Effector memory CD4-positive, alpha-beta T cell (primary cell): ENCODE results near the gene NDUFAF8.

Experiments
- DNase-seq, 3 donors: peaks; one replicate each; pipeline ENCODE4 v3.0.0-alpha.2; 2020
- H3K27ac ChIP-seq: 2 replicates; pipeline ENCODE4 v1.7.0; 2013; ENCODE audit warnings: mild to moderate bottlenecking, low read length, moderate library complexity; ENCODE audit not compliant: insufficient read depth, poor library complexity, severe bottlenecking
- H3K27me3 ChIP-seq: replicated peaks from 2 replicates; pipeline ENCODE4 v1.7.0; 2013; ENCODE audit warnings: mild to moderate bottlenecking, low read length; ENCODE audit not compliant: insufficient read depth, control insufficient read depth, poor library complexity, severe bottlenecking
- H3K36me3 ChIP-seq: 2 replicates; pipeline ENCODE4 v1.7.0; 2013; ENCODE audit warnings: mild to moderate bottlenecking, low read length, moderate library complexity; ENCODE audit not compliant: control insufficient read depth, insufficient read depth
- H3K4me1 ChIP-seq: 2 replicates; pipeline ENCODE4 v1.7.0; 2013; ENCODE audit warnings: low read length, mild to moderate bottlenecking; ENCODE audit not compliant: control insufficient read depth, insufficient read depth, poor library complexity, severe bottlenecking
- H3K4me3 ChIP-seq: 2 replicates; pipeline ENCODE4 v1.7.0; 2013; ENCODE audit warnings: low read length, low read depth, mild to moderate bottlenecking; ENCODE audit not compliant: insufficient read depth, poor library complexity, severe bottlenecking
- H3K9me3 ChIP-seq: 2 replicates; pipeline ENCODE4 v1.7.0; 2013; ENCODE audit warnings: mild to moderate bottlenecking, low read length, moderate library complexity; ENCODE audit not compliant: control insufficient read depth

The NDUFAF8 gene

DNA sequence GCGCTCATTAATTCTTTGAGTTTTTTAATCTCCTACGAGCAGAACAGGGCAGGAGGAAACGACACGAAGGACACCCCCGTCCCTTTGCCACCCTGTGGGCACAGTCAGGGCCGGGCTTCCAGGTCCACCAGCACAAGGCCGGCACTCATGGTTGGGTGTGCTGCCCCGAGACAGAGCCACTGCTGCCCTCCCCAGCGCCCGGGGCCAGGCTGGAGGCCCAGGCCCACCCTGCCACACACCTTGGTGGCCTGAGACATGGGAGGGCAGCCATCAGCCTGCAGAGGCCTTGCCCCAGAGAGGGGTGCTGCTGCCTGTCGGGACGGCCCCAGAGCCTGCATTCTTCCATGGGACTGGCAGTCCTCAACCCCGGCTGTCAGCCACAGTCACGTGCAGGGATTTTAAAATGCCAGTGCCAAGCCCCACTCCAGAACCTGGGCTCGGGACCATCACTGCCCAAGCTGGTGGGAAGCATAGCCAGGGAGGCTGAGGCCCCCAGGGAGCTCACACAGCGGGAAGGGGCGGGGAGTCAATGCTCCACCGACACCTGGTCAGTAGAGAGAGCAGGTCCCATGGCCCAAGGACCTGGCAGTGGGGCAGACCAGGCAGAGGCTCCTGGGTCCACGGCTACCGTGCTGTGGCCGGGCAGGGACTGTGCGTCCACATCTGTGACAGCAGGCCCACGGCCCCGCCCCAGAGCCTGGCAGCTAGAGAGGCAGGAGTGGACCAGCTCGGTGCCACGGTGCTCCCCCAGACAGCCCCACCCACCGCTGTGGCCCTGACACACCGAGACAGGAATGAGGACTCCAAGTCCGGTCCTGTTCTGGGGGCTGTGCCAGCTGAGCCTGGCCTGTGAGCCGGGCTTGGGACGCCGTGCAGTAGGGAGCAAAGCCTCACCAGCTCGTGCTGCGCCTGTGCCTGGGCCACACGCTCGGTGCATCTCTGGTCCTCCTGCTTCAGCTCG lies 43.9 kb upstream of the NDUFAF8 start:
- H3K4me3 ChIP-seq = no peak overlapping the region
- no peaks in the 10 kb centered on the region for H3K27me3 ChIP-seq
- H3K4me1 ChIP-seq = no peaks in the 10 kb centered on the region
- H3K36me3 ChIP-seq = no peaks in the 10 kb centered on the region
- H3K27ac ChIP-seq = no peak overlapping the region
- H3K9me3 ChIP-seq = no peaks in the 10 kb centered on the region
- DNase-seq = no peak

DNA sequence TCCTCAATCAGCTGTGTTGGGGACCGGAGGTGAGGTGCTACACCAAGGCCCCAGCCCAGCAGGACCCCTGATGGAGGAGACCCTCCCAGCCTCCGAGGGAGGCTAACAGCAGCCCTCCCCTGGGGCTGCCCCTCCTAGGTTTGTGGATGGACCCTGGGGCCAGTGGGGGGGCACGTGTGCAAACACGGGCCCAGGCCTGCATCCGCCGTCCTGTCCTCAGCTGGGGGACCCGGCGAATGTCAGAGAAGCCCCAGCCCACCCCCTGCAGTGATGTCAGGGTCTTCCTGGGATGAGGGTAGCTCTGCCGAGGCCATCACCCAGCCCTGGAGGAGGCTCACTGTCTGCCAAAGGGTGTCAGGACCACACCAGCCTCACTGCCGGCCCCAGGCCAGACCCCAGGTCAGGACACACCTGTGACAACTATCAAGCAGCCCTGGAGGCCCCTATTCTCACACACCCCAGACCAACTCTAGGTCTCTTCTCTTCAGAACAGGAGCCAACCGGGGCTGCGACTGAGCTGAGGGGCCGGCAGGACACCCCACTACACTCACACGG lies 43.1 kb upstream of the NDUFAF8 start:
- Histone ChIP-seq H3K27me3 (no peaks in the 10 kb centered on the region), H3K36me3 (no peaks in the 10 kb centered on the region), H3K9me3 (no peaks in the 10 kb centered on the region), H3K27ac (no peak overlapping the region), H3K4me1 (no peaks in the 10 kb centered on the region), H3K4me3 (no peak overlapping the region)
- DNase-seq = no peak

DNA sequence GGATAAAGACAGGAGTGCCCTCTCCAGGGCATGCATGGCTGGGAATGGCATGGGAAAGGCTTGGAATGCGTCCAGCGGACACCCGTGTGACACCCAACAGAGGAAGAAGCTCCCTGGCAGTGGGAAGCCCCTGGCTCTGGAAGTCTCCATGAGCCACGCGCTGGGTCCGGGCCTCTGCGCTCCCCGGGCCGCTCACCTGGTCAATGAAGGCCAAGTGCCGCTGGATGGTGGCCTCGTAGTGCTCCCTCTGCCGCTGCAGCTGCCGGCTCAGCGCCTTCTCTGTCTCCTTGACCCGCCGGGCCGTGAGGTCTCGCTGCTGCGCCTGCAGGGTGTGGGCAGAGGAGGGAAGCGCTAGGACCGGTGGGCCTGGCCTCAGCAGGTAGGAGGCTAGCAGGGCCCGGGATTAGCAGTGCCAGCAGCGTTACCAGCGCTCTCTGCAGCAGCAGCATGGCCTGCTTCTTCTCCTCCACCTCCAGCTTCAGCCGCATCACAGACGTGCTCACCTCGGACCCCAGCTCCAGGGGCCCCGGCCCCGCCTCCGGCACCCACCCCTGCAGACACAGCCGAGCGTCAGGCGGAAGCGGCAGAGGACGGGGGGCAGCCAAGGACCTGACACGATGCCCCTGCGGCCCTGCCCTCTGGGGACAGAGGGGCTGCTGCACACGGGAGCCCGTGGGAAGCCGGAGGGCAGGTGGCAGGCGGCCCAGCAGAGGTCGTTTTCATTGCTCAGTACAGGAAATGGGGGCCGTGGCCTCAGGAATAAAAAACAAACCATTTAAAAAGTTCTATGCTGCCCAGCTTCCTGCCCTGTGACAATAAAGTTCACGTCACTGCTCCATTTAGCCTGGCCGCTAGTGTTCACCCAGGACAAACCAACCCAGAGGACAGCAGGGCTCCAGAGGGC lies 42.4 kb upstream of the NDUFAF8 start:
- DNase-seq = no peak
- no peaks in the 10 kb centered on the region for H3K9me3 ChIP-seq
- H3K27me3 ChIP-seq = no peaks in the 10 kb centered on the region
- no peak overlapping the region for H3K27ac ChIP-seq
- H3K4me1 ChIP-seq = no peaks in the 10 kb centered on the region
- no peaks in the 10 kb centered on the region for H3K36me3 ChIP-seq
- H3K4me3 ChIP-seq = no peak overlapping the region

DNA sequence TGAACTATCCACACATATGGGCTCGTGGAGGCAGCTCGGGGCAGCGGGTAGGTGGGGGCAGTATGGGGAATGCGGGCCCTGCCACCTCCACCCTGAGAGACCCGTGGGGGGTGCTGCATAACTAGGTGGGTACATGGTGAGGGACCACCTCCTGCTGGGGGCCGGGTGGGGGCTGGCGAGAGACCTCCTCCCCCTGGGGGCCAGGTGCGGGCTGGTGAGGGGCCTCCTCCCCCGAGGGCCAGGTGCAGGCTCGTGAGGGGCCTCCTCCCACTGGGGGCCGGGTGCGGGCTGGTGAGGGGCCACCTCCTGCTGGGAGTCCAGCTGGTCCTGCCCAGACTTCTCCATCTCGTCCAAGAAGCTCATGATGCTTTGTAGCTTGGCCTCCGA lies 41.7 kb upstream of the NDUFAF8 start:
- H3K27ac ChIP-seq = no peak overlapping the region
- no peak for DNase-seq
- no peaks in the 10 kb centered on the region for H3K27me3 ChIP-seq
- no peaks in the 10 kb centered on the region for H3K4me1 ChIP-seq
- H3K36me3 ChIP-seq = no peaks in the 10 kb centered on the region
- no peak overlapping the region for H3K4me3 ChIP-seq
- no peaks in the 10 kb centered on the region for H3K9me3 ChIP-seq

- H3K4me1 ChIP-seq = no peaks in the 10 kb centered on the region
- H3K4me3 ChIP-seq = no peak overlapping the region
- no peak overlapping the region for H3K27ac ChIP-seq
- H3K9me3 ChIP-seq = no peaks in the 10 kb centered on the region
- no peaks in the 10 kb centered on the region for H3K36me3 ChIP-seq
- no peaks in the 10 kb centered on the region for H3K27me3 ChIP-seq
- no peak for DNase-seq
These were observed 41.2 kb upstream of the NDUFAF8 start for GRCh38 chr17:81197831-81198490.

DNA sequence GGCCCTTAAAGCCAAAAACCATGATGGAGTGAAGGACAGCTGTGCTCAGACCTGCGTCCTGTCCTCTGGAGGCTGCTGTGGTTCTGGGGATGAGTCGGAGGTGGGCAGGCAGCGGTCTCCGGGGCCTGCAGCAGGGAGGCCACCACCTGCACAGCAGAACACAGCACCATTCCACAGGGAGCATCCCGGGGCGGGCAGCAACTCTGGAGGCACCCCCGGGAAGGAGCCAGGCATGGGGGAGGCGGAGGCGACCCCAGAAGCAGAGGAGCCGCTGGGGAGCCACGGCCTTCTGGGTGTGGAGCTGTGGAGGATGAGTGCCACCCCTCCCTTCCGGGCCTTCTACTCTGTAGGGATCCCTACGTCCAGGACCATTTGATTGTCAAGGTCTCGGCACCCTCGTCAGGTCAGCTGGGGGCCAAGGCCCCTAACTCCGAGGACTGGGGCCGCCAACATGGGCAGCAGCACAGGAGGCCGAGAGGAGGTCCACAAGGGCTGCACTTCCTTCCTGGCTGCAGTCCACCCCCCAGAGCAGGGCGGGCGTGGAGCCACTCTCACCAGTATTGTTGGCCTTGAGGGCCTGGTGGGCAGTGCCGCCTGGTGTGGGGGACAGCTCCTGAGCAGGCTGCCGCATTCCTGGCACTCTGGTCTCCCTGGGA lies 40.2 kb upstream of the NDUFAF8 start:
- H3K4me1 ChIP-seq = no peaks in the 10 kb centered on the region
- no peak overlapping the region for H3K4me3 ChIP-seq
- H3K36me3 ChIP-seq = no peaks in the 10 kb centered on the region
- no peak overlapping the region for H3K27ac ChIP-seq
- no peaks in the 10 kb centered on the region for H3K9me3 ChIP-seq
- DNase-seq = no peak
- no peaks in the 10 kb centered on the region for H3K27me3 ChIP-seq

DNA sequence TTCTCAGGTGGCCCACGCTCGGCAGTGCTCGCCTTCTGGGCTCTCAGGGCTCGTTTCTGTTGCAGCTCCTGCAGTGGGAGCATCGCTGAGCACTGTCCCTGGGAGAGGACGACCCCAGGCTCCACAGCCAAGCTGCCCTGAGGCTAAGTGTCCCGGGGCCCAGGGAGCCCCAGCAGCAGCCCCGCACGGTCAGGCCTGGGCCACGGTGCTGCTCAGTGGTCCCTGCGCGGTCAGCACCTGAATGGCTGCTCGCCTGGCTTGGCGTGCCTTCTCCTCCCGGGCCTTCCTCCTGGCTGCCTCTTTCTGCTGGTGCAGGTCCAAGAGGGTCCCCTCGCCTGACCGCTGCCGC lies 39.7 kb upstream of the NDUFAF8 start:
- Histone ChIP-seq H3K27me3 (no peaks in the 10 kb centered on the region), H3K4me3 (no peak overlapping the region), H3K36me3 (no peaks in the 10 kb centered on the region), H3K4me1 (no peaks in the 10 kb centered on the region), H3K27ac (no peak overlapping the region), H3K9me3 (no peaks in the 10 kb centered on the region)
- DNase-seq = no peak

DNA sequence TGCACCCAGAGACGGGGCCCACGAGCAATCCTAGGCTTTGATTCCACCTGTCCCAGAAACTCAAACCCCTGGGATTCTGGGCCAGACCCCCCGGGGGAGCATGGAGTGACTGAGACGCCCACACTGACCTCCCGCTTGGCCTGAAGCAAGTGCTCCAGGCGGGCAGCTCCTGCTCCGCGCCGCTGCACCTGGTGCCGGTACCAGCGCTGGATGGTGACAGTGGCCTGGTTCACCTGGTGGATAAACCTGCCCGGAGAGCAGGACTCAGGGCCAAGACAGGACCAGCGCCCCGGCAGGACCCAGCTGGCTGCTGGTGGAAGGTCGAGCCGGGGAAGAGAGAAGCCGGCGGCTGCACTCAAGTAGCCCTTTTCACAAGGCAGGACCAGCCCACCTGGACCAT lies 38.9 kb upstream of the NDUFAF8 start:
- DNase-seq = no peak
- no peaks in the 10 kb centered on the region for H3K9me3 ChIP-seq
- H3K27ac ChIP-seq = no peak overlapping the region
- no peaks in the 10 kb centered on the region for H3K36me3 ChIP-seq
- H3K4me3 ChIP-seq = no peak overlapping the region
- no peaks in the 10 kb centered on the region for H3K4me1 ChIP-seq
- H3K27me3 ChIP-seq = no peaks in the 10 kb centered on the region

- no peaks in the 10 kb centered on the region for H3K36me3 ChIP-seq
- H3K4me3 ChIP-seq = no peak overlapping the region
- no peak for DNase-seq
- no peaks in the 10 kb centered on the region for H3K9me3 ChIP-seq
- H3K27ac ChIP-seq = no peak overlapping the region
- no peaks in the 10 kb centered on the region for H3K4me1 ChIP-seq
- H3K27me3 ChIP-seq = no peaks in the 10 kb centered on the region
These were observed 38.2 kb upstream of the NDUFAF8 start for GRCh38 chr17:81200695-81201580.
